Measurements from ENCODE around the gene ECM2.

Gene ECM2

GRCh38 chr9:92522983-92523970 is 12.5 kb downstream of the ECM2 start:
- Histone ChIP-seq H3K9ac (ENCODE audit: low read depth, low read length) (no peak overlapping the region), H3K9me3 (ENCODE audit: insufficient read depth, low read length, severe bottlenecking) (no peaks in the 10 kb centered on the region), H3K27ac (ENCODE audit: low read length) (no peak overlapping the region), H3K4me1 (ENCODE audit: insufficient read depth, low read length) (no peaks in the 10 kb centered on the region), H3K4me2 (ENCODE audit: insufficient read depth, low read length) (no peak overlapping the region), H3K36me3 (ENCODE audit: insufficient read depth, low read length) (no peaks in the 10 kb centered on the region), H3K79me2 (ENCODE audit: insufficient read depth, low read length) (no peaks in the 10 kb centered on the region), H2AFZ (ENCODE audit: low read depth, low read length) (no peak overlapping the region), H4K20me1 (ENCODE audit: insufficient read depth, low read length) (no peaks in the 10 kb centered on the region), H3K27me3 (ENCODE audit: insufficient read depth, low read length, poor library complexity) (no peaks in the 10 kb centered on the region), H3K4me3 (ENCODE audit: low read depth in 1 of 2, low read length in 2 of 2) (no peak overlapping the region)
- TF ChIP-seq EZH2 (IDR thresholded peaks at IDR 0.05; ENCODE audit: borderline replicate concordance, low read depth, low read length, severe bottlenecking), result no peak
- DNase-seq (no peak), ATAC-seq (ENCODE audit: insufficient read depth, low read depth) (no peak)

DNA sequence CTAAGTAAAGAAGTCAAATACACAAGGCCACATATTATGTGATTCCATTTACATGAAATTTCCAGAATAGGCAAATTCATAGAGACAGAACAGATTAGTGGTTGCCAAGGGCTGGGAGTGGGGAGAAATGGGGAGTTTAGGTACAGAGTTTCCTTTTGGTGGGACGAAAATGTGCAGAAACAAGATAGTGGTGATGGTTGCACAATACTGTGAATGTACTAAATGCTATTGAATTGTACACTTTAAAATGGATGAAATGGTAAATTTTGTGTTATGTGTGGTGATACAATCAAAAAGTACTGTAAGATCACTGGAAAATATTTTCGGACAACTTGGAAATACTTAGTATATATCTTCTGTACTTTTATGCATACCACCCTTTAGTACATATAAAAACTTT is 15.0 kb downstream of the ECM2 start:
- Histone ChIP-seq H3K4me2 (ENCODE audit: insufficient read depth, low read length) (no peak overlapping the region), H4K20me1 (ENCODE audit: insufficient read depth, low read length) (no peaks in the 10 kb centered on the region), H3K27me3 (ENCODE audit: insufficient read depth, low read length, poor library complexity) (no peaks in the 10 kb centered on the region), H3K4me1 (ENCODE audit: insufficient read depth, low read length) (no peaks in the 10 kb centered on the region), H3K79me2 (ENCODE audit: insufficient read depth, low read length) (no peaks in the 10 kb centered on the region), H3K4me3 (ENCODE audit: low read depth in 1 of 2, low read length in 2 of 2) (no peak overlapping the region), H3K9ac (ENCODE audit: low read depth, low read length) (no peak overlapping the region), H3K9me3 (ENCODE audit: insufficient read depth, low read length, severe bottlenecking) (no peaks in the 10 kb centered on the region), H3K36me3 (ENCODE audit: insufficient read depth, low read length) (no peaks in the 10 kb centered on the region), H3K27ac (ENCODE audit: low read length) (no peak overlapping the region), H2AFZ (ENCODE audit: low read depth, low read length) (no peak overlapping the region)
- TF ChIP-seq, protein P1, sequence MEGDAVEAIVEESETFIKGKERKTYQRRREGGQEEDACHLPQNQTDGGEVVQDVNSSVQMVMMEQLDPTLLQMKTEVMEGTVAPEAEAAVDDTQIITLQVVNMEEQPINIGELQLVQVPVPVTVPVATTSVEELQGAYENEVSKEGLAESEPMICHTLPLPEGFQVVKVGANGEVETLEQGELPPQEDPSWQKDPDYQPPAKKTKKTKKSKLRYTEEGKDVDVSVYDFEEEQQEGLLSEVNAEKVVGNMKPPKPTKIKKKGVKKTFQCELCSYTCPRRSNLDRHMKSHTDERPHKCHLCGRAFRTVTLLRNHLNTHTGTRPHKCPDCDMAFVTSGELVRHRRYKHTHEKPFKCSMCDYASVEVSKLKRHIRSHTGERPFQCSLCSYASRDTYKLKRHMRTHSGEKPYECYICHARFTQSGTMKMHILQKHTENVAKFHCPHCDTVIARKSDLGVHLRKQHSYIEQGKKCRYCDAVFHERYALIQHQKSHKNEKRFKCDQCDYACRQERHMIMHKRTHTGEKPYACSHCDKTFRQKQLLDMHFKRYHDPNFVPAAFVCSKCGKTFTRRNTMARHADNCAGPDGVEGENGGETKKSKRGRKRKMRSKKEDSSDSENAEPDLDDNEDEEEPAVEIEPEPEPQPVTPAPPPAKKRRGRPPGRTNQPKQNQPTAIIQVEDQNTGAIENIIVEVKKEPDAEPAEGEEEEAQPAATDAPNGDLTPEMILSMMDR (IDR thresholded peaks at IDR 0.05; ENCODE audit: borderline replicate concordance, extremely low read depth, low read length, poor library complexity, severe bottlenecking), result no peak
- TF ChIP-seq EZH2 (IDR thresholded peaks at IDR 0.05; ENCODE audit: borderline replicate concordance, low read depth, low read length, severe bottlenecking), result no peak
- DNase-seq (no peak), ATAC-seq (ENCODE audit: insufficient read depth, low read depth) (no peak)

DNA sequence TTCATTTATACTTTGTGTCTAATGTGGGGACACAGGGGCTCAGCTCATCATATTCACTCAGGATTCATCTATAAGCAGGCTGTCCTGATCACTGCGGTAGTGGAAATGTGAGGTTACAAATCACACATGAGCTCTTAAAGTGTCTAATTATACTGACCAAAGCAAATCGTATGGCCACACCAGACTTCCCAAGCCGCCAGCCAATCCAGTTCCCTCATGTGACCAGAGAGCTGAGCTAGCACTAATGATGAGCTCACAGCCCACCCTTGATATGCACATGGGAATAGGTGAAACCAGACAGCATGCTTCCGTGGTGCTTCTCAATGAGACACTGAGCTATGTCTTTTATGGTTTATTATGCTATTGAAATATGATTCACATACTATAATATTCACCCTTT is 17.6 kb downstream of the ECM2 start:
- Histone ChIP-seq H3K9me3 (ENCODE audit: insufficient read depth, low read length, severe bottlenecking) (no peaks in the 10 kb centered on the region), H3K9ac (ENCODE audit: low read depth, low read length) (no peak overlapping the region), H3K4me1 (ENCODE audit: insufficient read depth, low read length) (no peaks in the 10 kb centered on the region), H3K36me3 (ENCODE audit: insufficient read depth, low read length) (no peaks in the 10 kb centered on the region), H3K4me3 (ENCODE audit: low read depth in 1 of 2, low read length in 2 of 2) (no peak overlapping the region), H3K27me3 (ENCODE audit: insufficient read depth, low read length, poor library complexity) (no peaks in the 10 kb centered on the region), H3K79me2 (ENCODE audit: insufficient read depth, low read length) (no peaks in the 10 kb centered on the region), H2AFZ (ENCODE audit: low read depth, low read length) (no peak overlapping the region), H3K4me2 (ENCODE audit: insufficient read depth, low read length) (no peak overlapping the region), H4K20me1 (ENCODE audit: insufficient read depth, low read length) (no peaks in the 10 kb centered on the region), H3K27ac (ENCODE audit: low read length) (no peak overlapping the region)
- TF ChIP-seq, protein P1 (IDR thresholded peaks at IDR 0.05; ENCODE audit: borderline replicate concordance, extremely low read depth, low read length, poor library complexity, severe bottlenecking), result no peak
- TF ChIP-seq EZH2 (IDR thresholded peaks at IDR 0.05; ENCODE audit: borderline replicate concordance, low read depth, low read length, severe bottlenecking), result no peak
- no peak for ATAC-seq (ENCODE audit: insufficient read depth, low read depth)
- DNase-seq, result no peak

DNA sequence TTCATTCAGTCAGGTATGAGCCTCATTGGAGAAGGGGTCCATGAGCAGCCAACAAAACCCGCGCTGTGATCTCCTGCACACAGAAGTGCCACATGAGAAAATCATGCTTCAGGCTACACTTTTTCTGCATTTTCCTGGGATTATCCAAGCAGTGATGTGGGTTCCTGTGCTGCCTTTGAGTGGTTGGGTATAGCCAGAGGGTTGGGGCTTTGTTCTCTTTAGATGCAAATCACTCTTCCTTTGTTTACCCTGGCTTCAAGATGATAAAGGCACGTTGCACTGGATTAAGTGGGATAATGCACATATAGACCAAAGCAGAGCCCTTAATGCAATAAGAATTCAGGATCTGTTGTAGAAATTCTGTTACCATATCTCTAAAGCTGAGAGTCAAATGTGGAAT is 18.7 kb downstream of the ECM2 start:
- no peak overlapping the region for H3K27ac ChIP-seq (ENCODE audit: low read length)
- no peak overlapping the region for H2AFZ ChIP-seq (ENCODE audit: low read depth, low read length)
- no peak overlapping the region for H3K4me3 ChIP-seq (ENCODE audit: low read depth in 1 of 2, low read length in 2 of 2)
- no peaks in the 10 kb centered on the region for H3K36me3 ChIP-seq (ENCODE audit: insufficient read depth, low read length)
- ATAC-seq (ENCODE audit: insufficient read depth, low read depth) (no peak), DNase-seq (no peak)
- no peak overlapping the region for H3K4me2 ChIP-seq (ENCODE audit: insufficient read depth, low read length)
- H3K9me3 ChIP-seq (ENCODE audit: insufficient read depth, low read length, severe bottlenecking), result no peaks in the 10 kb centered on the region
- H3K9ac ChIP-seq (ENCODE audit: low read depth, low read length), result no peak overlapping the region
- TF ChIP-seq EZH2 (IDR thresholded peaks at IDR 0.05; ENCODE audit: borderline replicate concordance, low read depth, low read length, severe bottlenecking), result no peak
- TF ChIP-seq, protein P1 (IDR thresholded peaks at IDR 0.05; ENCODE audit: borderline replicate concordance, extremely low read depth, low read length, poor library complexity, severe bottlenecking), result no peak
- H3K4me1 ChIP-seq (ENCODE audit: insufficient read depth, low read length), result no peaks in the 10 kb centered on the region
- no peaks in the 10 kb centered on the region for H3K79me2 ChIP-seq (ENCODE audit: insufficient read depth, low read length)
- H4K20me1 ChIP-seq (ENCODE audit: insufficient read depth, low read length), result no peaks in the 10 kb centered on the region
- no peaks in the 10 kb centered on the region for H3K27me3 ChIP-seq (ENCODE audit: insufficient read depth, low read length, poor library complexity)
